Hepatocyte (in vitro differentiated cells): ENCODE results near the gene TMIGD3. TPM values are rescaled to one million over a fixed set of nuclear protein-coding genes. Genes with fewer than 3 reads are reported as not detected.

Source experiments
- DNase-seq: peaks from one replicate; pipeline ENCODE4 v3.0.0-alpha.2; 2016; ENCODE audit warnings: low spot score
- H2AFZ ChIP-seq: fragments of 200-600 bp; sonication (generic); 2 replicates; pipeline ENCODE4 v1.6.0; 2016; ENCODE audit warnings: antibody characterized with exemption, mild to moderate bottlenecking
- H3K27ac ChIP-seq: fragments of 200-600 bp; sonication (generic); 2 replicates; pipeline ENCODE4 v1.5.1; 2016; ENCODE audit warnings: mild to moderate bottlenecking
- H3K27me3 ChIP-seq: fragments of 200-600 bp; sonication (generic); 2 replicates; pipeline ENCODE4 v1.6.1; 2016
- H3K36me3 ChIP-seq: fragments of 200-600 bp; sonication (generic); replicated peaks from 2 replicates; pipeline ENCODE4 v1.5.1; 2016; ENCODE audit warnings: low read depth; ENCODE audit not compliant: insufficient read depth
- H3K4me1 ChIP-seq: fragments of 200-600 bp; sonication (generic); 2 replicates; pipeline ENCODE4 v1.5.1; 2016; ENCODE audit warnings: mild to moderate bottlenecking, moderate library complexity; ENCODE audit not compliant: insufficient read depth
- H3K4me2 ChIP-seq: fragments of 200-600 bp; sonication (generic); 2 replicates; pipeline ENCODE4 v1.6.0; 2016
- H3K4me3 ChIP-seq: fragments of 200-600 bp; sonication (generic); 2 replicates; pipeline ENCODE4 v1.5.1; 2016; ENCODE audit warnings: mild to moderate bottlenecking
- H3K79me2 ChIP-seq: fragments of 200-600 bp; sonication (generic); 2 replicates; pipeline ENCODE4 v1.6.0; 2017; ENCODE audit warnings: mild to moderate bottlenecking
- H3K9me2 ChIP-seq: fragments of 200-600 bp; sonication (generic); replicated peaks from 2 replicates; pipeline ENCODE4 v1.6.0; 2017; ENCODE audit warnings: mild to moderate bottlenecking; ENCODE audit not compliant: insufficient read depth
- H3K9me3 ChIP-seq: fragments of 200-600 bp; sonication (generic); 2 replicates; pipeline ENCODE4 v1.5.1; 2016; ENCODE audit warnings: low read depth, mild to moderate bottlenecking
- H4K20me1 ChIP-seq: fragments of 200-600 bp; sonication (generic); 2 replicates; pipeline ENCODE4 v1.6.0; 2016; ENCODE audit warnings: mild to moderate bottlenecking; ENCODE audit not compliant: insufficient read depth, poor library complexity, severe bottlenecking
- EZH2 ChIP-seq: fragments of 200-600 bp; sonication (generic); IDR thresholded peaks from 2 replicates; pipeline ENCODE4 v1.6.1; 2016; ENCODE audit warnings: antibody characterized with exemption, mild to moderate bottlenecking, borderline replicate concordance
- EZH2phosphoT487 ChIP-seq: fragments of 200-600 bp; sonication (generic); IDR thresholded peaks from one replicate; pipeline ENCODE4 v1.6.1; 2018; ENCODE audit warnings: antibody characterized with exemption, mild to moderate bottlenecking, low read depth, moderate library complexity; ENCODE audit not compliant: unreplicated experiment, severe bottlenecking
- WGBS: methylation state at CpG from one replicate; pipeline ENCODE4 v1.1.6; 2016; ENCODE audit warnings: low lambda C conversion rate; ENCODE audit errors: missing lambda C conversion rate; 5-methylcytosine and 5-hydroxymethylcytosine counted together
- polyA plus RNA-seq: library from polyadenylated mRNA; unstranded; fragments of >200 nt; fragmentation: Nextera tagmentation; extraction: Ambion mirVana; gene quantifications from 2 replicates; pipeline ENCODE4 v1.2.1, GENCODE V29; 2016
- total RNA-seq: library from RNA; depleted of rRNA; stranded (reverse); fragments of >200 nt; gene quantifications from 2 replicates; pipeline ENCODE4 v1.2.3, GENCODE V29; 2014
- TF ChIP-seq, protein P1 (sequence below): fragments of 200-600 bp; sonication (generic); IDR thresholded peaks from 2 replicates; pipeline ENCODE4 v1.5.1; 2016; ENCODE audit warnings: antibody characterized with exemption, mild to moderate bottlenecking; ENCODE audit not compliant: poor library complexity

Gene TMIGD3
- total and polyA plus RNA-seq, 2 experiments from 2014 or later = 5.2 to 6.5 TPM

DNA sequence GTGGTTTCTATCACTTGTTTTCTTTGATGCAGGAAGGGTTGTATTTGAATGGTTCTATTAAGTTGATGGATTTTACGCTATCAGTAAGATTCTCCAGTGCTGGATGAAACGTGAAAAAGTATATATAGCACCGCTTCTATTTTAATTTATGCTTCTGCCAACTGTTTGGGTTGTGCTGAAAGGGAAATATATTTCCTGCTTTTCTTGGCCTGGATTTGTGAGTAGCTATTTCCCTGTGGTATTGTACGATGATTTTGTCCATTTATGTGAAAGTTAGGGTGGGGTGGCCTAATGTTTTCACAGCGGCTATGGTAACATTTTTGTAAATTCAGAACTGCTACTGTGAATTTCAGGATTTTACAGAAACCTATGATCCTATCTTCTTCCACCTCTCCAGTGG is 29.3 kb downstream of the TMIGD3 start:
- 94% methylated on average over 5 of the region's 5 CpGs for WGBS
- Histone ChIP-seq H3K4me3 (no peak overlapping the region), H3K4me1 (no peaks in the 10 kb centered on the region), H3K4me2 (no peak overlapping the region), H2AFZ (no peak overlapping the region), H3K79me2 (no peaks in the 10 kb centered on the region), H3K9me2 (no peaks in the 10 kb centered on the region), H3K9me3 (no peaks in the 10 kb centered on the region), H3K27ac (no peak overlapping the region), H3K27me3 (no peaks in the 10 kb centered on the region), H4K20me1 (no peaks in the 10 kb centered on the region), H3K36me3 (no peaks in the 10 kb centered on the region)
- TF ChIP-seq, protein P1, sequence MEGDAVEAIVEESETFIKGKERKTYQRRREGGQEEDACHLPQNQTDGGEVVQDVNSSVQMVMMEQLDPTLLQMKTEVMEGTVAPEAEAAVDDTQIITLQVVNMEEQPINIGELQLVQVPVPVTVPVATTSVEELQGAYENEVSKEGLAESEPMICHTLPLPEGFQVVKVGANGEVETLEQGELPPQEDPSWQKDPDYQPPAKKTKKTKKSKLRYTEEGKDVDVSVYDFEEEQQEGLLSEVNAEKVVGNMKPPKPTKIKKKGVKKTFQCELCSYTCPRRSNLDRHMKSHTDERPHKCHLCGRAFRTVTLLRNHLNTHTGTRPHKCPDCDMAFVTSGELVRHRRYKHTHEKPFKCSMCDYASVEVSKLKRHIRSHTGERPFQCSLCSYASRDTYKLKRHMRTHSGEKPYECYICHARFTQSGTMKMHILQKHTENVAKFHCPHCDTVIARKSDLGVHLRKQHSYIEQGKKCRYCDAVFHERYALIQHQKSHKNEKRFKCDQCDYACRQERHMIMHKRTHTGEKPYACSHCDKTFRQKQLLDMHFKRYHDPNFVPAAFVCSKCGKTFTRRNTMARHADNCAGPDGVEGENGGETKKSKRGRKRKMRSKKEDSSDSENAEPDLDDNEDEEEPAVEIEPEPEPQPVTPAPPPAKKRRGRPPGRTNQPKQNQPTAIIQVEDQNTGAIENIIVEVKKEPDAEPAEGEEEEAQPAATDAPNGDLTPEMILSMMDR = no peak
- no peak for TF ChIP-seq EZH2phosphoT487
- no peak for TF ChIP-seq EZH2
- DNase-seq = no peak

DNA sequence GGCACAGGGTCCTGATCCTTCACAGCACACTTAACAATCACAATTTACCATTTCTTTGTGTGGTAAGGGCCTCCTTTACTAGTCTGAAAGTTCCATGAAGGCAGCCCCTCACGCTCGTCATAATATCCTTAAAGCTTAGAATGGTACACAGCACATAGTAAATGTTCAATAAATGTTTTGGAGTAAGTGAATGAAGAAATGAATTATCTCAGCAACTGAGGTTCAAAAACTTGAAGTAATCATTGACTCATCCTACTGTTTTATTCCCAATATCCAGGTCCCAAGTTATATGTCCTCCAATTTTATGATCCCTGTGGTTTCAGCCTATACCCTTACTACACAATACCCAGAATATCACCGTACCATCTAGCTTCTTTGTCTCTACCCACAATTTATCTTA is 31.9 kb downstream of the TMIGD3 start:
- DNase-seq = no peak
- Histone ChIP-seq H3K36me3 (no peaks in the 10 kb centered on the region), H3K27me3 (no peaks in the 10 kb centered on the region), H3K9me3 (no peaks in the 10 kb centered on the region), H4K20me1 (no peaks in the 10 kb centered on the region), H3K9me2 (no peaks in the 10 kb centered on the region), H2AFZ (no peak overlapping the region), H3K4me3 (no peak overlapping the region), H3K4me1 (no peaks in the 10 kb centered on the region), H3K4me2 (no peak overlapping the region), H3K79me2 (no peaks in the 10 kb centered on the region), H3K27ac (no peak overlapping the region)
- TF ChIP-seq EZH2 (no peak), EZH2phosphoT487 (no peak)
- 96% methylated on average over 3 of the region's 3 CpGs for WGBS

DNA sequence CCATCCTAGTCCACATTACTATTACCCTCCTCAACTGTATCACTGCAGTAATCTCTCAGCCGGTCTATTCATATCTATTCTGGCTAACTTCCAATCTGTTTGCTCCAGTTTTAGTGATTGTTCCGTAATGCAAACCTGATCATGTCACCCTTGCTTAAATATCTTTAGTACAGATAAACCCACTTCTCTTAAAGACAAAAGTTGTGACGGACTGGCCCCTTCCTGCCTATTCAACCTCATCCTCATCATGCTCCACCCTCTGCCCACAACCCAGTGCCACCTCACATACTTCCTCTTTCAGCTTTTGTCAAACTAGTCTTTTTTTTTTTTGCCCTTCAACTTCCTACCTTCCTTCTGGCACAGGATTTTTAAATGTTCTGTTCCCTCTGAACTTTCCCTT is 32.4 kb downstream of the TMIGD3 start:
- no peak for DNase-seq
- no peak overlapping the region for H3K27ac ChIP-seq
- H4K20me1 ChIP-seq = no peaks in the 10 kb centered on the region
- H3K4me3 ChIP-seq = no peak overlapping the region
- no peaks in the 10 kb centered on the region for H3K9me2 ChIP-seq
- no peaks in the 10 kb centered on the region for H3K4me1 ChIP-seq
- H3K4me2 ChIP-seq = no peak overlapping the region
- H2AFZ ChIP-seq = no peak overlapping the region
- no peaks in the 10 kb centered on the region for H3K36me3 ChIP-seq
- no peak for TF ChIP-seq EZH2
- H3K9me3 ChIP-seq = no peaks in the 10 kb centered on the region
- no peaks in the 10 kb centered on the region for H3K27me3 ChIP-seq
- WGBS = 89% methylated on average over 3 of the region's 3 CpGs
- H3K79me2 ChIP-seq = no peaks in the 10 kb centered on the region

DNA sequence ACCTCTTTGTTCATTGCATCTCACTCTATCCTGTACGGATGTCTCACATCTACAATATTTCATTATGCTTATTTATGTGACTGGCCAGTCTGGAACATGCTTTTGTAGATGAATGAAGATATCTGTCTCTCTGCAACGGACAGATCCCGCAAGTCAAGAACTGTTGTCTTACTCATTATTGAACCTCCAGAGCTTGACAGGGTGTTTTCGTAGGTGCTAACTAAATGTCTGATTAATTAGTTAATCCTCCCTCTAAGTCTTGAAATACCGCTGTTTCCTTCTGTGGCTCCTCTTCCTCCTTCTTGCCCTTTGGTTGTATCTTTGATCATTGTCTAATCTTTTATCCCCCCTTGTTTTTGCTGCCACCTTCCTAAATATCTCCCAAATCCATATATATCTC is 32.8 kb downstream of the TMIGD3 start:
- no peak overlapping the region for H3K27ac ChIP-seq
- no peaks in the 10 kb centered on the region for H4K20me1 ChIP-seq
- no peak overlapping the region for H3K4me2 ChIP-seq
- H3K79me2 ChIP-seq = no peaks in the 10 kb centered on the region
- H3K4me3 ChIP-seq = no peak overlapping the region
- H3K9me2 ChIP-seq = no peaks in the 10 kb centered on the region
- 94% methylated on average over 5 of the region's 5 CpGs for WGBS
- TF ChIP-seq EZH2phosphoT487 (no peak), EZH2 (no peak)
- no peak overlapping the region for H2AFZ ChIP-seq
- no peaks in the 10 kb centered on the region for H3K27me3 ChIP-seq
- DNase-seq = no peak
- no peaks in the 10 kb centered on the region for H3K9me3 ChIP-seq
- no peaks in the 10 kb centered on the region for H3K4me1 ChIP-seq
- H3K36me3 ChIP-seq = no peaks in the 10 kb centered on the region

DNA sequence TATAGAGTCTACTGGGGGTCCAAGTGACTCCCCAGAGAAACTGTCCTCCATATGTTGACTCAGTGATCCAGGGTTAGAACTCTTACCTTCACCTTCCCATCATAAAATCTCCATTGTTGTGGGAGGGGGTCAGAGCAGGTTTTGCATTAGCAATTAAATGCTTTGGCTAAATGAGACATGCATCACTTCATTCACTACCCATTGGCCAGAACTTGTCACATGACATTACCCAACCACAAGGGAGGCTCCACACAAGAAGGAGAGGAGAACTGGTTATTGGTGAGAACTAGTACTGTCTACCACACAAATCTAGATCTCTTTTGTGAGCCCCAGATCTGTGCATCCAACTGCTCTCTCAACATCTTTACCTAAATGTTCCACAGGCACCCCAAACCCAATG is 33.9 kb downstream of the TMIGD3 start:
- Histone ChIP-seq H3K4me3 (no peak overlapping the region), H3K27ac (no peak overlapping the region), H3K27me3 (no peaks in the 10 kb centered on the region), H3K9me2 (no peaks in the 10 kb centered on the region), H3K4me2 (no peak overlapping the region), H2AFZ (no peak overlapping the region), H3K79me2 (no peaks in the 10 kb centered on the region), H3K4me1 (no peaks in the 10 kb centered on the region), H3K9me3 (no peaks in the 10 kb centered on the region), H4K20me1 (no peaks in the 10 kb centered on the region), H3K36me3 (no peaks in the 10 kb centered on the region)
- TF ChIP-seq, protein P1 = no peak
- DNase-seq = no peak
